Measurements from ENCODE around the gene MS4A10. TPM values are rescaled to one million over a fixed set of nuclear protein-coding genes. Genes with fewer than 3 reads are reported as not detected.

The MS4A10 gene
- total RNA-seq, 1 donor = not detected

DNA sequence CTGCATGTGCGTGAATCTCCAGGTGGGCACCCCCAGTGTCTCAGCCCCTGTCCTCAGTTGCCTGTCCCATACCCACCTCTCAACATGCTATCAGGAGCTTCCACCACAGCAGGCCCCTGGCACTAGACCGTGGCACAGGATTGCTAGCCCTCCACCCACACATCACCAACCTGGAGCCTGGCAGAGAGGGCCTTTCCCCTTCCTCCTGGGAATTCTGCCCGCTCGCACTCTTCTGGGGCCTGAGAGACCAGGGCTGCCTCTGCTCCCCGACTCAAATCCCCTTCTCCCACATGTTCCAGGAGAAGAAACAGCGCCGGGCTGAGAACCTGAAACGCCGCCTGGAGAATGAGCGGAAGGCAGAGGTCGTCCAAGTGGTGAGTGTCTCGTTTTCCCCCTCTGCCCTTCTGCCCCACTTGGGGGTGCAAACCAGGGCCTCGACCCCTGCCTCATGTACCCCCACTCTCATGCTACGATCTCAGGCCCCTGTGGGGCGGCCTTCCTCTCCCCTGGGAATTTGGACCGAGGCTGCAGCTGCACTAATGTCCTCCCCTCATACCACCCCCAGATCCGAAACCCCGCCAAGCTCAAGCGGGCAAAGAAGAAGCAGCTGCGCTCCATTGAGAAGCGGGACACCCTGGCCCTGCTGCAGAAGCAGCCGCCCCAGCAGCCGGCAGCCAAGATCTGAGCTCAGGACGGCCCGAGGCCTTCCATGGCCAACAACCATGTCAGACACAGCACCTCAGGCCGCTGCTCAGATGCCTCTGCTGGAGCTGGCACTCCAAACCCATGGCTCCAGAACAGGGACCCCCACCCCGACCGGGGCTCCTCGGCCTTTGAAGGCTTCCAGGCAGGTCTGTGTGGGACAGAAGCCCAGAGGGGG lies 64.7 kb downstream of the MS4A10 start:
- Histone ChIP-seq H3K79me2 (ENCODE audit: insufficient read depth, low read length) (peaks cover 11% of the 10 kb centered on the region), H3K36me3 (ENCODE audit: insufficient read depth, low read length) (peaks cover 12% of the 10 kb centered on the region), H4K20me1 (ENCODE audit: insufficient read depth, low read length) (peaks cover 3% of the 10 kb centered on the region), H3K4me1 (ENCODE audit: insufficient read depth, low read length) (no peaks in the 10 kb centered on the region), H2AFZ (ENCODE audit: low read length) (no peak overlapping the region), H3K27ac (ENCODE audit: low read depth, low read length) (no peak overlapping the region), H3K4me2 (ENCODE audit: insufficient read depth, low read length) (no peak overlapping the region), H3K27me3 (ENCODE audit: insufficient read depth, low read length) (no peaks in the 10 kb centered on the region), H3K4me3 (ENCODE audit: insufficient read depth, low read length) (no peak overlapping the region), H3K9me3 (ENCODE audit: low read depth, low read length) (no peaks in the 10 kb centered on the region)
- DNase-seq (ENCODE audit: insufficient read length, low spot score, missing footprints) = peak; percentile 85
- TF ChIP-seq, protein P1, sequence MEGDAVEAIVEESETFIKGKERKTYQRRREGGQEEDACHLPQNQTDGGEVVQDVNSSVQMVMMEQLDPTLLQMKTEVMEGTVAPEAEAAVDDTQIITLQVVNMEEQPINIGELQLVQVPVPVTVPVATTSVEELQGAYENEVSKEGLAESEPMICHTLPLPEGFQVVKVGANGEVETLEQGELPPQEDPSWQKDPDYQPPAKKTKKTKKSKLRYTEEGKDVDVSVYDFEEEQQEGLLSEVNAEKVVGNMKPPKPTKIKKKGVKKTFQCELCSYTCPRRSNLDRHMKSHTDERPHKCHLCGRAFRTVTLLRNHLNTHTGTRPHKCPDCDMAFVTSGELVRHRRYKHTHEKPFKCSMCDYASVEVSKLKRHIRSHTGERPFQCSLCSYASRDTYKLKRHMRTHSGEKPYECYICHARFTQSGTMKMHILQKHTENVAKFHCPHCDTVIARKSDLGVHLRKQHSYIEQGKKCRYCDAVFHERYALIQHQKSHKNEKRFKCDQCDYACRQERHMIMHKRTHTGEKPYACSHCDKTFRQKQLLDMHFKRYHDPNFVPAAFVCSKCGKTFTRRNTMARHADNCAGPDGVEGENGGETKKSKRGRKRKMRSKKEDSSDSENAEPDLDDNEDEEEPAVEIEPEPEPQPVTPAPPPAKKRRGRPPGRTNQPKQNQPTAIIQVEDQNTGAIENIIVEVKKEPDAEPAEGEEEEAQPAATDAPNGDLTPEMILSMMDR (IDR thresholded peaks at IDR 0.05; ENCODE audit: extremely low read depth, low read depth, low read length) = no peak

Other genes starting within 250 kb of the MS4A10 start
- not detected in 2 replicates for gene MS4A8, start 85.7 kb upstream of the MS4A10 start, total RNA-seq
- gene MS4A18, start 60.6 kb upstream of the MS4A10 start, total RNA-seq = not detected in 2 replicates
- not detected in 2 replicates for gene MS4A15, start 28.5 kb upstream of the MS4A10 start, total RNA-seq
- 6.2 and 7.4 TPM in 2 replicates for gene CCDC86, start 56.8 kb downstream of the MS4A10 start, total RNA-seq
- not detected in 2 replicates for gene PTGDR2, start 70.6 kb downstream of the MS4A10 start, total RNA-seq
- under 0.01 and 0.36 TPM in 2 replicates for gene ZP1, start 82.2 kb downstream of the MS4A10 start, total RNA-seq
- gene PRPF19, start 121.3 kb downstream of the MS4A10 start, total RNA-seq = 39.8 and 46.0 TPM in 2 replicates
- 36.6 and 38.6 TPM in 2 replicates for gene TMEM109, start 128.8 kb downstream of the MS4A10 start, total RNA-seq
- gene TMEM132A, start 139.1 kb downstream of the MS4A10 start, total RNA-seq = 12.1 and 19.5 TPM in 2 replicates
- 10.9 and 13.0 TPM in 2 replicates for gene SLC15A3, start 166.8 kb downstream of the MS4A10 start, total RNA-seq
- not detected in 2 replicates for gene CD6, start 186.3 kb downstream of the MS4A10 start, total RNA-seq

All from osteoblast (primary cell).